ENCODE results near the gene SLC36A4. TPM values are rescaled to one million over a fixed set of nuclear protein-coding genes. Genes with fewer than 3 reads are reported as not detected.
"Not testable (repeated sequence)": the region's sequence is repeated elsewhere in the genome, so short reads cannot be mapped to it uniquely, and the experiment has no call there.

SLC36A4 gene
- total RNA-seq, 2 donors from 2014 or later = 18.0 to 20.2 TPM

- Mint-ChIP-seq H3K9me3 (peaks cover 5 to 6% of the 10 kb centered on the region in 2 donors), H3K27me3 (ENCODE audit: low read depth) (no peaks in the 10 kb centered on the region), H3K4me1 (ENCODE audit: low read depth) (no peaks in the 10 kb centered on the region), H3K36me3 (ENCODE audit: insufficient read depth in 2 of 2) (peaks cover 4 to 11% of the 10 kb centered on the region in 2 donors), H3K4me3 (no peak overlapping the region), H3K27ac (no peak overlapping the region)
- ATAC-seq (replicated peaks in 1 of 2) (no peak), DNase-seq (no peak)
Measured at GRCh38 chr11:93187290-93187689, 10.5 kb downstream of the SLC36A4 start.

- not testable (repeated sequence) for H3K27ac Mint-ChIP-seq, DNase-seq
Measured at GRCh38 chr11:93177891-93178290, 19.9 kb downstream of the SLC36A4 start.

GRCh38 chr11:93169950-93170561, 27.7 kb downstream of the SLC36A4 start:
- no peak overlapping the region for H3K4me3 Mint-ChIP-seq
- H3K36me3 Mint-ChIP-seq (ENCODE audit: insufficient read depth in 2 of 2) = no peaks in the 10 kb centered on the region
- H3K4me1 Mint-ChIP-seq (ENCODE audit: low read depth) = no peaks in the 10 kb centered on the region
- H3K27ac Mint-ChIP-seq = no peak overlapping the region
- ATAC-seq (replicated peaks in 1 of 2) = no peak
- DNase-seq = no peak
- H3K9me3 Mint-ChIP-seq = no peaks in the 10 kb centered on the region
- H3K27me3 Mint-ChIP-seq (ENCODE audit: low read depth) = no peaks in the 10 kb centered on the region

More at GRCh38 chr11:93177891-93178290, 19.9 kb downstream of the SLC36A4 start:
- not testable (repeated sequence) for H3K9me3 Mint-ChIP-seq; H3K4me3 Mint-ChIP-seq; H3K27me3 Mint-ChIP-seq (ENCODE audit: low read depth); H3K4me1 Mint-ChIP-seq (ENCODE audit: low read depth); ATAC-seq (replicated peaks in 1 of 2)
- H3K36me3 Mint-ChIP-seq (ENCODE audit: insufficient read depth in 2 of 2) = peaks cover 12 to 26% of the 10 kb centered on the region in 2 donors

- no peak overlapping the region for H3K27ac Mint-ChIP-seq
- peaks cover 4 to 5% of the 10 kb centered on the region in 2 donors for H3K36me3 Mint-ChIP-seq (ENCODE audit: insufficient read depth in 2 of 2)
- H3K4me1 Mint-ChIP-seq (ENCODE audit: low read depth) = no peaks in the 10 kb centered on the region
- H3K4me3 Mint-ChIP-seq = no peak overlapping the region
- DNase-seq (no peak), ATAC-seq (replicated peaks in 1 of 2) (no peak)
- no peaks in the 10 kb centered on the region for H3K9me3 Mint-ChIP-seq
- H3K27me3 Mint-ChIP-seq (ENCODE audit: low read depth) = no peaks in the 10 kb centered on the region
Measured at GRCh38 chr11:93169143-93169542, 28.6 kb downstream of the SLC36A4 start.

- Mint-ChIP-seq H3K36me3 (ENCODE audit: insufficient read depth in 2 of 2) (peaks cover 10 to 13% of the 10 kb centered on the region in 2 donors), H3K27ac (no peak overlapping the region)
Measured at GRCh38 chr11:93166862-93167261, 30.9 kb downstream of the SLC36A4 start.

GRCh38 chr11:93166194-93166593, 31.6 kb downstream of the SLC36A4 start:
- H3K4me1 Mint-ChIP-seq (ENCODE audit: low read depth) = no peaks in the 10 kb centered on the region
- no peaks in the 10 kb centered on the region for H3K9me3 Mint-ChIP-seq
- no peak overlapping the region for H3K4me3 Mint-ChIP-seq
- ATAC-seq (replicated peaks in 1 of 2) (no peak), DNase-seq (no peak)
- peaks cover 10 to 17% of the 10 kb centered on the region in 2 donors for H3K36me3 Mint-ChIP-seq (ENCODE audit: insufficient read depth in 2 of 2)
- H3K27ac Mint-ChIP-seq = no peak overlapping the region
- no peaks in the 10 kb centered on the region for H3K27me3 Mint-ChIP-seq (ENCODE audit: low read depth)

More at GRCh38 chr11:93166862-93167261, 30.9 kb downstream of the SLC36A4 start:
- Mint-ChIP-seq H3K4me1 (ENCODE audit: low read depth) (no peaks in the 10 kb centered on the region), H3K9me3 (no peaks in the 10 kb centered on the region), H3K4me3 (no peak overlapping the region), H3K27me3 (ENCODE audit: low read depth) (no peaks in the 10 kb centered on the region)
- no peak for ATAC-seq (replicated peaks in 1 of 2)
- DNase-seq = no peak

- Mint-ChIP-seq H3K27ac (no peak overlapping the region), H3K4me1 (ENCODE audit: low read depth) (no peaks in the 10 kb centered on the region), H3K27me3 (ENCODE audit: low read depth) (no peaks in the 10 kb centered on the region), H3K4me3 (no peak overlapping the region), H3K36me3 (ENCODE audit: insufficient read depth in 2 of 2) (peaks cover 16 to 33% of the 10 kb centered on the region in 2 donors), H3K9me3 (peaks cover 1 to 4% of the 10 kb centered on the region in 2 donors)
- ATAC-seq (replicated peaks in 1 of 2) (no peak), DNase-seq (no peak)
Measured at GRCh38 chr11:93160808-93161207, 37.0 kb downstream of the SLC36A4 start.

GRCh38 chr11:93160156-93160555, 37.6 kb downstream of the SLC36A4 start:
- H3K36me3 Mint-ChIP-seq (ENCODE audit: insufficient read depth in 2 of 2) = peaks cover 16 to 33% of the 10 kb centered on the region in 2 donors
- no peak overlapping the region for H3K27ac Mint-ChIP-seq
- H3K4me3 Mint-ChIP-seq = no peak overlapping the region
- H3K4me1 Mint-ChIP-seq (ENCODE audit: low read depth) = no peaks in the 10 kb centered on the region
- H3K27me3 Mint-ChIP-seq (ENCODE audit: low read depth) = no peaks in the 10 kb centered on the region
- ATAC-seq (replicated peaks in 1 of 2) (no peak), DNase-seq (no peak)
- peaks cover 1 to 4% of the 10 kb centered on the region in 2 donors for H3K9me3 Mint-ChIP-seq

- Mint-ChIP-seq H3K4me3 (no peak overlapping the region), H3K9me3 (peaks cover 1 to 4% of the 10 kb centered on the region in 2 donors), H3K4me1 (ENCODE audit: low read depth) (no peaks in the 10 kb centered on the region), H3K36me3 (ENCODE audit: insufficient read depth in 2 of 2) (peaks cover 15 to 33% of the 10 kb centered on the region in 2 donors), H3K27ac (no peak overlapping the region), H3K27me3 (ENCODE audit: low read depth) (no peaks in the 10 kb centered on the region)
- DNase-seq = no peak
- no peak for ATAC-seq (replicated peaks in 1 of 2)
Measured at GRCh38 chr11:93159721-93160120, 38.1 kb downstream of the SLC36A4 start.

GRCh38 chr11:93155738-93156137, 42.1 kb downstream of the SLC36A4 start:
- no peak overlapping the region for H3K4me3 Mint-ChIP-seq
- no peak overlapping the region for H3K27ac Mint-ChIP-seq
- H3K27me3 Mint-ChIP-seq (ENCODE audit: low read depth) = no peaks in the 10 kb centered on the region
- ATAC-seq (replicated peaks in 1 of 2) (no peak), DNase-seq (no peak)
- no peaks in the 10 kb centered on the region for H3K4me1 Mint-ChIP-seq (ENCODE audit: low read depth)
- H3K9me3 Mint-ChIP-seq = peaks cover 1 to 4% of the 10 kb centered on the region in 2 donors
- peaks cover 6 to 19% of the 10 kb centered on the region in 2 donors for H3K36me3 Mint-ChIP-seq (ENCODE audit: insufficient read depth in 2 of 2)

GRCh38 chr11:93145390-93145915, 52.3 kb downstream of the SLC36A4 start:
- Mint-ChIP-seq H3K4me3 (no peak overlapping the region), H3K27ac (no peak overlapping the region), H3K9me3 (no peaks in the 10 kb centered on the region), H3K4me1 (ENCODE audit: low read depth) (no peaks in the 10 kb centered on the region), H3K36me3 (ENCODE audit: insufficient read depth in 2 of 2) (no peaks in the 10 kb centered on the region), H3K27me3 (ENCODE audit: low read depth) (no peaks in the 10 kb centered on the region)
- no peak for ATAC-seq (replicated peaks in 1 of 2)
- no peak for DNase-seq

GRCh38 chr11:93143800-93144199, 54.0 kb downstream of the SLC36A4 start:
- Mint-ChIP-seq H3K9me3 (no peaks in the 10 kb centered on the region), H3K27ac (no peak overlapping the region), H3K27me3 (ENCODE audit: low read depth) (no peaks in the 10 kb centered on the region), H3K4me3 (no peak overlapping the region), H3K36me3 (ENCODE audit: insufficient read depth in 2 of 2) (no peaks in the 10 kb centered on the region), H3K4me1 (ENCODE audit: low read depth) (no peaks in the 10 kb centered on the region)
- DNase-seq (no peak), ATAC-seq (replicated peaks in 1 of 2) (no peak)

- Mint-ChIP-seq H3K36me3 (ENCODE audit: insufficient read depth in 2 of 2) (no peaks in the 10 kb centered on the region), H3K4me1 (ENCODE audit: low read depth) (no peaks in the 10 kb centered on the region), H3K4me3 (no peak overlapping the region), H3K9me3 (no peaks in the 10 kb centered on the region), H3K27me3 (ENCODE audit: low read depth) (no peaks in the 10 kb centered on the region), H3K27ac (no peak overlapping the region)
- ATAC-seq (replicated peaks in 1 of 2) (no peak), DNase-seq (no peak)
Measured at GRCh38 chr11:93143186-93143585, 54.6 kb downstream of the SLC36A4 start.

Data from activated T-cell treated with anti-CD3 and anti-CD28 coated beads, Interleukin-2, amount 50 U/mL, for 72 hours (primary cell).